DMS53 treated with DMSO at 0.1 percent for 48 hours (cell line): ENCODE measurements around the gene ATP6AP1.
"Not testable (repeated sequence)": the region's sequence is repeated elsewhere in the genome, so short reads cannot be mapped to it uniquely, and the experiment has no call there.

Source experiments
- DNase-seq: peaks from one replicate; lab custom pipeline; 2025; ENCODE audit not compliant: unreplicated experiment; lab: John Stamatoyannopoulos, UW

The ATP6AP1 gene

DNA sequence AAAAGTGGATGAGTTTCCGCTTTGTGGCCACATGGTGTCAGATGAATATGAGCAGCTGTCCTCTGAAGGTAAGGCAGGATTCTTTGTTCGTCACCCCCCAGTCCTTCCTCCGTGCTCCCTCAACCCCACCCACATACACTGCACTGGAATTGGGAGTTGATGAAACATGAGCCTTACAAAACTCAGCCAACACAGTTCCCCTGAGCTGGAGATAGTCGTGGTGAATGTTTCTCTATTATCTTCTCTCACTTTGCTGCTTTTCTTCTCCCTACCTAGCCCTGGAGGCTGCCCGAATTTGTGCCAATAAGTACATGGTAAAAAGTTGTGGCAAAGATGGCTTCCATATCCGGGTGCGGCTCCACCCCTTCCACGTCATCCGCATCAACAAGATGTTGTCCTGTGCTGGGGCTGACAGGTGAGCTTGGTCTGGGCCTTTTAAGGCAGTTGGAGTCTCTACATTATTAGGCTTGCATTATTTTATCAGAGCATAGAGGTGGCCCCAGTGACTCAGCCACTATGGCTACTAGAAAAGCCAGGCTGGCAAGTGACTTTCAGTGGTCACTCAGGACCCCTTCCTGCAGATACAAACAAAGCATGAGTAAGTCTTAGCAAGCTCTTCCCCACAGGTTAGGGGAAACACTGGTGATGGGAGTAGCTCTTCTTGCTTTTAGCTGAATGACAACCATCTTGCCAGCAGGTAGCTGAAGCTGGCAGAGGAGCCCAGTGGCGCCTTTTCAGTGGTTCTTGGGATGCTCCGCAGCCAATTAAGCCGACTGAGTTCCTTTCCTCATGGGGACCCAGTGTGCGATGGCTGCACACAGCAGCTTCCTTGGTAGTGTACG is 28.7 kb upstream of the ATP6AP1 start:
- no peak for DNase-seq

GRCh38 chrX:154400369-154400817 is 28.1 kb upstream of the ATP6AP1 start:
- not testable (repeated sequence) for DNase-seq

DNA sequence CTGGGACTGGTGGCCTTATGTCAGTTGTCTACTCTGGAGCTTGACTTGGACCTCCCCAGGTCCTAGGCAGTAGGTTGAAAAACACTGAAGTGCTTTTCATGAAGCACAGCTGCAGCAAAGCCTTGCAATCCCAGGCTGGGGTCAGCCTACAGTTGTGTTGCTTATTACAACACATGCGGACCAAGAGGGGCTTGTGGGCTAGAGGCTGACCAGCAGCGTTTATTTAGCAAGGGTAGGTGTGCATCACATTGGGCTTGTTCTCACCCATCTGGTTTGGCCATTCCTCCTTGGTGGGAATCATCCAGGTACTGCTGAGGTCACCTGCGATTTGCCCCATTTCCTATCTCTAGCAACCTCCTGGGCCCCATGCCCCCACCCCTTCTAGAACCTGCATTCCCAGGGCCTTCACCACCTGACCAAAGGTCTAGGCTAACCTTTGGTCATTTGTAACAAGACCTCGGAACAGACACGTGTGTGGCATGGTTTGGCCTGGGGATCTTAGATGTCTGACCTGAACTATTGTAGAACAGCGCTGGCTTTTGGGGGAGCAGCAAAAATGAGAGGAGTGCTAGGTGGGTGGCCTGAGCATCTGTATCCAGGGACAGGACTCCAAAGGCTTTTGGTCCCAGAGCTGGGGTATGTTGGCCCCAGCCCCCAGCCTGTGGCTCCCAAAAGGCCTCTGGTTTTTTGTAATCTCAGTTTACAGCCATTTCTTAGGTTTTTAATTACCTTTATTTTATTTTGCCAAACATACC is 27.3 kb upstream of the ATP6AP1 start:
- DNase-seq = peak; percentile 36

GRCh38 chrX:154401918-154402621 is 26.4 kb upstream of the ATP6AP1 start:
- DNase-seq = peak; percentile 14

DNA sequence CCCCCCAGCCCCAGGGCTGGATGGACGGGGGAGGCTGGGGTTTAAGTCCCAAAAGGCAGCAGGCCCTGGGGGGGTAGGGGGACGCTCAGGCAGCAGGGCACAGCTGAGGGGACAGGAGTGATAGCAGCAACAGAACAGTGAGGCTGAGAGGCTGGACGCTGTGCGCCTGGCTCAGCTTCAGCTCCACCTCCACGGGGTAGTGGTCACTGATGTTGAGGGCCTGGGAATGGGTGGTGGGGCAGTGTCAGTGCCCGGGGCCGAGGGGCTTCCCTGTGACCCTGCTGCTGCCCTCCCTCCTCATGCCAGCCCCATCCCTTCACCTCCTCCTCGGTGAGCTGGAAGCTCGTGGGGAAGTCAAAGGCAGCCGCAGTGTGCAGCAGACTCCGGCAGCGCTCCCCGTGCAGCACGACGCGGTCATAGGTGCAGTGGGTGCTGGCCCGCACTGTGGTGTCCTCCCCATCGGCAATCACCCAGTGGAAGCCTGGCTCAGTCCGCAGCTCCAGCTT is 25.8 kb upstream of the ATP6AP1 start:
- no peak for DNase-seq

DNA sequence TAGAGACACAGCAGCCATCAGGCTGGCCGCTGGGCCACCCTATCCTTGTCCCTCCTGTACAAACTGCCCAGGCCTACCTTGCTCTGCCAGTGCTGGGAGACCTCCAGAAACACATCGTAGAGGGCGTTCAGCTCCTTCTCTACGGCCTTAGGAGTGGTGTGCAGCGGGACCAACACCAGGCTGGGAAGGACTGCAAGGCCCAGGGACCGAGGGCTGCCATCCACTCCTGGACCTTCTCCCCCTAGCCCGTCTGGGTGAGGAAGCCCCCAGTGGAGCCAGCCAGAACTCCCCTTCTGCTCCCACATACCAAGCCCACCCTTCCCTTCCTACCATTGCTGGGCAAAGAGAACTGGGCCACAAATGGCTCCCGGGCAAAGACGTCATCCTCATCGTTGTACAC is 25.3 kb upstream of the ATP6AP1 start:
- no peak for DNase-seq

GRCh38 chrX:154403858-154404257 is 24.6 kb upstream of the ATP6AP1 start:
- no peak for DNase-seq

GRCh38 chrX:154404625-154405192 is 23.8 kb upstream of the ATP6AP1 start:
- no peak for DNase-seq

- DNase-seq = no peak
Measured at GRCh38 chrX:154408659-154409221, 19.7 kb upstream of the ATP6AP1 start.

- no peak for DNase-seq
Measured at GRCh38 chrX:154409222-154409871, 19.1 kb upstream of the ATP6AP1 start, which contains the start of gene DNASE1L1. DNASE1L1 (minus strand) TSS chrX:154409254; CDS start chrX:154405568, 3,686 bp downstream.

DNA sequence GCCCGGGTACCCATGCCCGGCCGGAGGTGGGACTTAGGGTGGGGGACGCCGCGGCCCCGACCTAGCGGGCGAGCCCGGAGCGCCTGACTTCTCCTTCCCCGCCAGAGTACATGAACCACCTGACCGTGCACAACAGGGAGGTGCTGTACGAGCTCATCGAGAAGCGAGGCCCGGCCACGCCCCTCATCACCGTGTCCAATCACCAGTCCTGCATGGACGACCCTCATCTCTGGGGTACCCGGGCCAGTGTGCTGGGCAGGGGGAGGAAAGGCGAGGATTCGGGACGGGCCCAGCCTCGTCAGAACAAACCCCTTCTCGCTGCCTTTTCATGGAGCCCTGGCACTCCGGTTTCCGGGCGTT is 16.5 kb upstream of the ATP6AP1 start:
- peak; percentile 17 for DNase-seq

DNA sequence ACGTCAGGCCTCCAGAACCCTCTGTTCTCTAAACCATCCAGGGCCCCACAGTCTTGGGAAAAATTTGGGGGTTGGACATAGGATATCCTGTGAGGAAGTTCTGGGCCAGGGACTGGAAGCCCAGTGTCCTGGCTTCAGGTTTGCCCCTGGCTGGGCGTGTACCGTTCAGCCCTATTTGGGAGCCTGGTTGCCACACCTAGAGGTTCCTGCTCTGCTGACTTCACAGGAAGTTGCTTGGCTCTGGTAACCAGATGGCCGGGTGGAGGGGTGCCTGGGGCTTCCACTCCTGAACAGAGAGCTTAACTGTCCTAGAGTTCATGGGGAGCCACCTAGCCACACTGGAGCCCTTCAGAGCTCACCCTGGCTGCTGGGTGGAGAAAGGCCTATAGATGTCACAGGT is 16.0 kb upstream of the ATP6AP1 start:
- no peak for DNase-seq

DNA sequence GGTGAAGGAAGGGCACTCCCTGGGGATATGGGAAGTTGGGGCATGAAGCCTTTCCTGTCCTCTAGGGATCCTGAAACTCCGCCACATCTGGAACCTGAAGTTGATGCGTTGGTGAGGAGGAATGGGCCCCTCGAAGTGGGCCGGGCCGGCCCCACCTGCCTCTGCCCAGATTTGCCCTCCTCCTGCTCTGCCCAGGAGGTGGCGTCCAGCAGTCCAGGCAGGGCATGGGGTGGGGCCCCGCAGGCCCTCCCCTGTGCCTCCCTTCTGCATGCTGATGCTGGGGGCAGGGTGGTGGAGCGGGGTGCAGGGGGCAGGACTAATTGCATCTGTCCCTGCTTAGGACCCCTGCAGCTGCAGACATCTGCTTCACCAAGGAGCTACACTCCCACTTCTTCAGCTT is 15.3 kb upstream of the ATP6AP1 start:
- DNase-seq = no peak

GRCh38 chrX:154417157-154417556 is 11.3 kb upstream of the ATP6AP1 start:
- DNase-seq = no peak

GRCh38 chrX:154419189-154419588 is 9.3 kb upstream of the ATP6AP1 start:
- DNase-seq = no peak

GRCh38 chrX:154419688-154420401 is 8.6 kb upstream of the ATP6AP1 start:
- DNase-seq = no peak

DNA sequence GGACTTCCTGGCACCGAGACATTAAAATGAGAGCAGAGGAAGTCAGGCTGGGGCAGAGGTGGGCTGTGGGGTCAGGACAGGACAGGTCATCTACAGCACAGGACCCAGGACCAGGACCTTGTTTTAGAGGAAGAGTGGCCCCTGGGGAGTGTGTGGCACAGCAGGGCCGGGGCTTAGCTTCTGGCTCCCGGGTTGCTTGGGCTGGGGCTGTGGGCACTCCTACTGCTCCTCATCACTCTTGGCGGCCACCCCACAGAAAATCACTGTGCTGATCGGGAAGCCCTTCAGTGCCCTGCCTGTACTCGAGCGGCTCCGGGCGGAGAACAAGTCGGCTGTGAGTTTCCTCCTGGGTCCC is 8.1 kb upstream of the ATP6AP1 start:
- DNase-seq = no peak

DNA sequence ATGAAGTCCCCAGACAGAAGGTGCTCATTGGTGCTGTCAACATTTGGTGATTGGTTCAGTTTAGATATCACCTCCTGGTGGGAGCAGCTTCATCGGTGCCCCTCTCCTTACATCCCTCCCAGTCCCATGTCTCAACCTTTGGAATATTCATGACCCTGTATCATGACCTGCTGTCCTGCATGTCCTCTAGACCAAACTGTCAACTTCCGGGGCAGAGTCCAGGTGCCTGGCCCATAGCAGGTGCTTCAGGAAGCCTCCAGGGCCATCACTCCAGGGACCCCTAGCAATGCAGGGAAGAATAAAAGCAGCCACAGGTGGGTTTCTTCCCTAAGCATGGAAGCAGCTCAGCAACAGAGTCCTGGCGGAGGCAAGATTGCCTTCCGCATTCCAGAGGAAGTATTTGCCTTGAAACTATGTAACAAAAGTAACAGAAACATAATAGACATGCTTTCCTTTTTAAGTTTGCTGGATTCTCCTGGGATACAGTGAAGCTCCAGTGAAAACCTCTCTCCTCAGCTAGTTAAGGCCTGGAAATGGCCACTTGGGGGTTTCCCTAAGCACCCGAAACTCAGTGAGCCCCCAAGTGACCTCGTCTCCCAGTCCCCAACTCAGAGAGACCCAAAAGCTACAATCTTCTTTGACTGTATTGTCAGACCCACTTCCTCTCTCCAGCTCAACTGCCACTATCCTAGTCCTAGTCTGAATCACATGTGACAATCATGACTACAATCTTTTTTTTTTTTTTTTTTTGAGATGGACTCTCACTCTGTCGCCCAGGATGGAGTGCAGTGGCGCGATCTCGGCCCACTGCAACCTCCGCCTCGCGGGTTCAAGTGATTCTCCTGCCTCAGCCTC is 1.3 kb upstream of the ATP6AP1 start:
- DNase-seq = no peak

GRCh38 chrX:154429711-154430110 is 1.2 kb downstream of the ATP6AP1 start:
- no peak for DNase-seq
